SU-DHL-6 (cell line): ENCODE measurements around the gene FLYWCH1.
"Not testable (repeated sequence)": the region's sequence is repeated elsewhere in the genome, so short reads cannot be mapped to it uniquely, and the experiment has no call there.

ENCODE experiments used
- EZH2phosphoT487 ChIP-seq: fragments of 200-600 bp; sonication (generic), shearing (Covaris generic); conservative IDR thresholded peaks from 2 replicates; pipeline ENCODE4 v1.6.1; 2018; ENCODE audit warnings: mild to moderate bottlenecking, antibody characterized with exemption, low read length, moderate library complexity, mixed read lengths
- TF ChIP-seq, protein P1 (sequence below): fragments of 200-600 bp; sonication (generic); IDR thresholded peaks from one replicate; pipeline ENCODE4 v1.5.1; 2017; ENCODE audit warnings: antibody characterized with exemption, mild to moderate bottlenecking, low read length, moderate library complexity; ENCODE audit not compliant: insufficient read depth, poor library complexity, severe bottlenecking

DNA sequence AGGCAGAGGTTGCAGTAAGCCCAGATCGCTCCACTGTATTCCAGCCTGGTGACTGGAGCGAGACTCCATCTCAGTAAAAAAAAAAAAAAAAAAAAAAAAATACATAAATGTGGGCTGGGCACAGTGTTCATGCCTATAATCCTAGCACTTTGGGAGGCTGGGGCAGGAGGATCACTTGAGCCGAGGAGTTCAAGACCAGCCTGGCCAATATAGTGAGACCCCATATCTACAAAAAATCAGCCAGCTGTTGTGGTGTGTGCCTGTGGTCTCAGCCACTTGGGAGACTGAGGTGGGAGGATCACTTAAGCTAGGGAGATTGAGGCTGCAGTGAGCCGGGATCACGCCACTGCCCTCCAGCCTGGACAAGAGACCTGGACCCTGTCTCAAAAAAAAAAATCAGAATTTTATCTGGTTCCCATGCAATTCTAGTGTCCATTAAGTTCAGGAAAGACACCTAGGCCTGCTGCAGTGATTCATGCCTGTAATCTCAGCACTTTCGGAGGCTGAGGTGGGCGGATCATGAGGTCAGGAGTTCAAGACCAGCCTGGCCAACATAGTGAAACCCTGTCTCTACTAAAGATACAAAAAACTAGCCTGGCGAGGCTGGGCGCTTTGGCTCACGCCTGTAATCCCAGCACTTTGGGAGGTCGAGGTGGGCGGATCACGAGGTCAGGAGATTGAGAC is 19.6 kb downstream of the FLYWCH1 start:
- TF ChIP-seq, protein P1, sequence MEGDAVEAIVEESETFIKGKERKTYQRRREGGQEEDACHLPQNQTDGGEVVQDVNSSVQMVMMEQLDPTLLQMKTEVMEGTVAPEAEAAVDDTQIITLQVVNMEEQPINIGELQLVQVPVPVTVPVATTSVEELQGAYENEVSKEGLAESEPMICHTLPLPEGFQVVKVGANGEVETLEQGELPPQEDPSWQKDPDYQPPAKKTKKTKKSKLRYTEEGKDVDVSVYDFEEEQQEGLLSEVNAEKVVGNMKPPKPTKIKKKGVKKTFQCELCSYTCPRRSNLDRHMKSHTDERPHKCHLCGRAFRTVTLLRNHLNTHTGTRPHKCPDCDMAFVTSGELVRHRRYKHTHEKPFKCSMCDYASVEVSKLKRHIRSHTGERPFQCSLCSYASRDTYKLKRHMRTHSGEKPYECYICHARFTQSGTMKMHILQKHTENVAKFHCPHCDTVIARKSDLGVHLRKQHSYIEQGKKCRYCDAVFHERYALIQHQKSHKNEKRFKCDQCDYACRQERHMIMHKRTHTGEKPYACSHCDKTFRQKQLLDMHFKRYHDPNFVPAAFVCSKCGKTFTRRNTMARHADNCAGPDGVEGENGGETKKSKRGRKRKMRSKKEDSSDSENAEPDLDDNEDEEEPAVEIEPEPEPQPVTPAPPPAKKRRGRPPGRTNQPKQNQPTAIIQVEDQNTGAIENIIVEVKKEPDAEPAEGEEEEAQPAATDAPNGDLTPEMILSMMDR = not testable (repeated sequence)
- not testable (repeated sequence) for TF ChIP-seq EZH2phosphoT487
